HG03066 (cell line): ENCODE data around the gene DEGS1.
"Not testable (repeated sequence)": the region's sequence is repeated elsewhere in the genome, so short reads cannot be mapped to it uniquely, and the experiment has no call there.

Experiments used
- ATAC-seq: cut with Tn5 transposase; IDR thresholded peaks from one replicate; pipeline ENCODE4 v1.9.1; 2021; ENCODE audit warnings: low read depth; ENCODE audit not compliant: unreplicated experiment

Gene DEGS1

DNA sequence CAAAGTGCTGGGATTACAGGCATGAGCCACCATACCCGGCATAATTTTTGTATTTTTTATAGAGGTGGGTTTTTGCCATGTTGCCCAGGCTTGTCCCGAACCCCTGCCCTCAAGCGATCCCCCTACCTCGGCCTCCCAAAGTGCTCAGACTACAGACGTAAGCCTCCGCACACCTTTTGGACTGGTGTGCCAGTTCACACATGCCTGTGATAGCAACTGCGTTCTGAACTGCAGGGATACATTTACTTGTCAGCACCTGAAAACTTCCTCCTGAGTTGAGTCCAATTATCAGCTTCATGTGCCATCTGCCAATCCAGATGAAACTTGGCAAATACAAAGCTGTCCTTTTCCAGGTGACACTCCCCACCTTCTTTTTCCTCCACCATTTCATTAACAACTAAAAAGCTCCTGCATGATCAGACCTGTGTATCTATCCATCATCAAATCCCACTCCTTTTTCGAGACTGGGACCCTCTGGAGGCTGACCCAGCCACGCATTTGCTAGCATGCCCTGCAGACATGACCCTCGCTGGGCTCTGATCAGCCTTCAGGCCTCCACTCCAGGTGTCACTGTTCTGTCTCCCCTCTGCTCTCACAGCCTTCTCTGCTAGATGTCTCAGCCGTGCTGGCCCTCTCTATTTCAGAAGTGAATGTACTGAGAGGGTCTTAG, 2.1 kb upstream of the DEGS1 start:
- no peak for ATAC-seq

DNA sequence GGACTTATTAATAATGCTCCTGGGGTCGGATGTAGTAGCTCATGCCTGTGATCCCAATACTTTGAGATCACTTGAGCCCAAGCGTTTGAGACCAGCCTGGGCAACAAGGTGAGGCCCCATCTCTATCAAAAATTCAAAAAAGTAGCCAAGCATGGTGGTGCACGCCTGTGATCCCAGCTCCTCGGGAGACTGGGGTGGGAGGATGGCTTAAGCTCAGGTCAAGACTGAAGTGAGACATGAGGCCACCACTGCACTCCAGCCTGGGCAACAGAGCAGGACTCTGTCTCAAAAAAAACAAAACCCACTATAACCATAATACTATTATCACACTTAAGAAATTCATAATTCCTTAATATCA, 1.6 kb upstream of the DEGS1 start:
- ATAC-seq = no peak

DNA sequence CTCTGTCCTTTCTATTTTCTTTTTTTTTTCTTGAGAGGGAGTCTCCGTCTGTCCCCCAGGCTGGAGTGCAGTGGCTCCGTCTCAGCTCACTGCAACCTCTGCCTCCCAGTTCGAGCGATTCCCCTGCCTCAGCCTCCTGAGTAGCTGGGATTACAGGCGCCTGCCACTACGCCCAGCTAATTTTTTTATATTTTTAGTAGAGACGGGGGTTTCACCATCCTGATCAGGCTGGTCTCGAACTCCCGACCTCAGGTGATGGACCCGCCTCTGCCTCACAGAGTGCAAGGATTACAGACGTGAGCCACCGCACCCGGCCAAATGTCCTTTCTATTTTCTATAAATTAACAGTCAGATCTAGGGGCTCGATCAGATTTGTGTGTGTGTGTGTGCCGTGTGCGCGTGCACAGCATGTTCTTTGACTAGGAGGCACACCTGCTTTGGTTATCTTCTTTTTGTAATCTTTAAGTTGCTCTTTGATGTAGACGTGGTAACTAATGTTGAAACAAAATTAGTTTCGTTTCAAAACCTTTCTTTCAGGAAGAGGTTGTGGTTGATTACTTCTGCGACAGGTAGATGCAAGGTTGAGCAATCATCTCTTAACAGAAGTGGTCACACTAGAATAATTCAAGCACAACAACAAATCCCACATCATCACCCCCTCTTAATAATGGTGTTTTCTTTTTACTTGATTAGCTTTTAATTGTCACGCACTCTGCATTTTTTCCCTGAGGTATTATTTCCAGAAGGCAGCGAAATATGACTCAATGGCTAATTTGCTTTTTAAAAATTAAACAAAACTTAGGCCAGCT, 779 bp upstream of the DEGS1 start:
- ATAC-seq = peak; percentile 37

DNA sequence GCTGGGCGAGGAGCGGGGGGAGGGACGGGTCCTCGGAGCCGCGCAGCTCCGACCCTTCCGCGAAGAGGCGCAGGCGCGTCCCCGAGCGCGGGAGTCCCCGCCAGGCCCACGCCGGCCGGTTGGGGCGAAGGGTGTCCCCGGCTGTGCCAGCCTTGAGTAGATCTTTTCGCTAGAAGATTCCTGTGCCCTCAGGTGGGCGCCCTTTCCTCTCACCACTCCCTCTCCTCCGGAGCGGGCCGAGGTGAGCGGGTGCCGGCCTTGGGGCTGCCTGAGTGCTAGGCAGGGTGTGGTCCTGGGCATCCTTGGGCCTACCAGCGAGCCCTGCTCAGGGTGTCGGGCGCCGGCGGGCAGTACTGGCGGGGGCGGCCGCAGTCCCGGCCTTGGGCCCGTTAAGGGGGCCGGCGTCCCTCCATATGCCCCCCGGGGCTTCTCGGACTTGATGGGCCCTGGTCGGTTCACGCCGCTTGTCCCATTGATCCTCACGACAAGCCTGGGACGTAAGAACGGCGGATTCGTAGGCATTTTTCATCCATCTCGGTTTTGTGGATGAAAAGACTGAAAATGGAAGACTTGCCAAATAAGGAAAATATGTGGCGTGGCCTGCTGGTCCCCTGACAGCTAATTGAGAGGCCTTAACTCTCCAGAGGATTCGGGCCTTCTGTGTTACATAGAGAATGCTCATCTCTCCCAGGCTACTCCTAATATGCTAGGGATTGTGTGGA, 712 bp downstream of the DEGS1 start:
- ATAC-seq = peak; percentile 43

DNA sequence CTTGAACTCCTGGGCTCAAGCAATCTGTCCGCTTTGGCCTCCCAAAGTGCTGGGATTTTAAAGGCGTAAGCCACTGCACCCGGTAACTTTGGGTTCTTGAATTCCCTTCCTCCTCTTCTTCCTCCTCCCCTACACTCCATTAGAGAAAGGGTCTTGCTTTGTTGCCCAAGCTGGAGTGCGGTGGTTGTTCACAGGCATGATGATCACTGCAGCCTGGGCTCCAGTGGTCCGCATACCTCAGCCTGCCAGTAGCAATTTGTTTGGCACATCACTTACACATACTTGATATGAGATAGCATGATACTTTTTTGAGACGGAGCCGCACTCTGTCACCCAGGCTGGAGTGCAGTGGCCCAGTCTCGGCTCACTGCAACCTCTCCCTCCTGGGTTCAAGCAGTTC, 2.2 kb downstream of the DEGS1 start:
- ATAC-seq = no peak

DNA sequence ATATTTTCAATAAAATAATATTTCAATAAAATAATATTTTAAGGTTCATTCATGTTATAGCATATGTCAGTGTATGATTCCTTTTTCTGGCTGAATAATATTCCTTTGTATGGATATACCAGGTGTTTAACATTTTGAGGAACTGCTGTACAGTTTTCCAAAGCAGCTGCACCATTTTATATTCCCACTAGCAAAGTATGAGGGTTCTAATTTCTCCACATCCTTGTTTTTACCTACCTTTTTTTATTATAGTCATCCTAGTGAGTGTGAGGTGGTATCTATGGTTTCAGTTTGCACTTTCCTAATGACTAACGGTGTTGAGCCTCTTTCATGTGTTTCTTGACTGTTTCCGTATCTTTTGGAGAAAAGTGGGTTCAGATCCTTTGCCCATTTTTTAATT, 5.2 kb downstream of the DEGS1 start:
- no peak for ATAC-seq

DNA sequence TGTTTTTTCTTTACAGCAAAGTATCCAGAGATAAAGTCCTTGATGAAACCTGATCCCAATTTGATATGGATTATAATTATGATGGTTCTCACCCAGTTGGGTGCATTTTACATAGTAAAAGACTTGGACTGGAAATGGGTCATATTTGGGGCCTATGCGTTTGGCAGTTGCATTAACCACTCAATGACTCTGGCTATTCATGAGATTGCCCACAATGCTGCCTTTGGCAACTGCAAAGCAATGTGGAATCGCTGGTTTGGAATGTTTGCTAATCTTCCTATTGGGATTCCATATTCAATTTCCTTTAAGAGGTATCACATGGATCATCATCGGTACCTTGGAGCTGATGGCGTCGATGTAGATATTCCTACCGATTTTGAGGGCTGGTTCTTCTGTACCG, 6.5 kb downstream of the DEGS1 start:
- ATAC-seq = no peak

DNA sequence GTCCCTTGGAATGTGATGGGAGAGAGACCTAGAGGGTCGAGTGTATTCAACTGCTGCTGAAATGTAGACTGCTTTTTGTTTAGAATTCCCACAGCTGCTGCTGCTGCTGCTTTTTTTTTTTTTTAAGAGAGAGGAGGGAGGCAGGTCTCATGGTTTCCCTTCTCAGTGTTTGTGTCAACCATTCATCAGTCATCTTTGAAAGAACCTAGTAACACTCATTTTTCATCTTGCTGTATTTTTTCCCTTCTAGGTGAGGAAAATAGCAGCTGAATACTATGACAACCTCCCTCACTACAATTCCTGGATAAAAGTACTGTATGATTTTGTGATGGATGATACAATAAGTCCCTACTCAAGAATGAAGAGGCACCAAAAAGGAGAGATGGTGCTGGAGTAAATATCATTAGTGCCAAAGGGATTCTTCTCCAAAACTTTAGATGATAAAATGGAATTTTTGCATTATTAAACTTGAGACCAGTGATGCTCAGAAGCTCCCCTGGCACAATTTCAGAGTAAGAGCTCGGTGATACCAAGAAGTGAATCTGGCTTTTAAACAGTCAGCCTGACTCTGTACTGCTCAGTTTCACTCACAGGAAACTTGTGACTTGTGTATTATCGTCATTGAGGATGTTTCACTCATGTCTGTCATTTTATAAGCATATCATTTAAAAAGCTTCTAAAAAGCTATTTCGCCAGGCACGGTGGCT, 9.2 kb downstream of the DEGS1 start:
- ATAC-seq = no peak

DNA sequence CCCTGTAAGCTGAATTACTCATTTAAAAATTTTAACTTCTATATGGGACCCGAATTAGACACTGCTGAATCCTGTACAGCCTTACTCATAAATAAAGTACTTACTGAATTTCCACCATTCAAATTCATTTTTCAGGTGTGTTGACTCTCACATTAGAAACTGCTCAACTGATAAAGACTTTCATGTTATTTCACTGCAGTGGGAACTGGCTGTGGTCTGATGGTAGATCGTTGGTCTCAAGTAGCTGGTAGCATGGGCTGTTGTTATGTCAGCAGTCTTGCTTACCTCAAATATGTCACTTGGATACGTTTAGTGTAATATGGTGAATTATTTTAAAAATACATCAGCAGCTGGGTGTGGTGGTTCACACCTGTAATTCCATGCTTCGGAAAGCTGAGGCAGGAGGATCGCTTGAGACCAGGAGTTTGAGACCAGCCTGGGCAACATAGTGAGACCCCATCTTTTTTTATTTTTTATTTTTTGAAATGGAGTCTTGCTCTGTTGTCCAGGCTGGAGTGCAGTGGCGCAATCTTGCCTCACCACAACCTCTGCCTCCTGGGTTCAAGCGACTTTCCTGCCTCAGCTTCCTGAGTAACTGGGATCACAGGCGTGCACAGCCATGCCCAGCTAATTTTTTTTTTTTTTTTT, 10.4 kb downstream of the DEGS1 start:
- no peak for ATAC-seq

DNA sequence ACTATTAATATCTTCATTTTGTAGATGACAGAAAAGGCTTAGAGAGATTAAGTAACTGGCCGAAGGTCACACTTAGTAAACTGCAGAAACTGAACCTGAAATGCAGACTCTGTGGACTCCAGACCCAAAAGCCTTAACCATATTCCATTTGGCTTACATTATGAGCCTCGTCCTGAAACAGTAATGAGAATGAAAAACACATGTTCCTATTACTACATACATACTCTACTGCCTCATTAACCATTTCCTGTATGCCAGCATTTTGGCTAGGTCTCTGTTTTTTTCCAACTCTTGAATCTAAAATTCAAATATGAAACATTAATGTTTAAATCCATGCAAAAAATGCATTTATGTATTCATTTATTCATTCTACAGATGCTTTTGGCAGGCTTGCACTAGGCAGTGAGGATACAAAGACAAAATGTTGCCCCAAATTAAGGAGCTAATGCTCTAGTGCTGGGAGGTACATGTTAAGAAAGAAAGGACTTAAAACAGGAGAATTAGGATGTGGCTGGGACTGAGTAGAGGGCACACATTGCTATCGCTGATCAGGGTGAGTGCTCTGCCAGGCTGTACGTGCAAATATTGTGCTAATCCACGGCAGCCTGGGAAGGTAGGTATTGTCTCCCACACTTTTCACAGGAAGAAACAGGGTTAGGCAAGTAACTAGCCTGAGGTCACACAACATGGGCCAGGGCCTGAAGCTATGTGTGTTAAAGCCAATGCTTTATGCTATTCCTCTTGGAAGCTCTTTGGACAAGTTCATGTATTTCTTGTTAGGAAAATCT, 14.0 kb downstream of the DEGS1 start:
- ATAC-seq = no peak

DNA sequence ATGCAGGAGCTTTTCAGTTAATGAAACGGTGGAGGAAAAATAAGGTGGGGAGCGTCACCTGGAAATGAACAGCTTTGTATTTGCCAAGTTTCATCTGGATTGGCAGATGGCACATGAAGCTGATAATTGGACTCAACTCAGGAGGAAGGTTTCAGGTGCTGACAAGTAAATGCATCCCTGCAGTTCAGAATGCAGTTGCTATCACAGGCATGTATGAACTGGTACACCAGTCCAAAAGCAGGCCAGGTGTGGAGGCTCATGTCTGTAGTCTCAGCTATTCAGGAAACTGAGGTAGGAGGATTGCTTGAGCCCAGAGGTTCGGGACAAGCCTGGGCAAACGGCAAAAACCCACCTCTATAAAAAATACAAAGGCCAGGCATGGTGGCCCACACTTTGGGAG, 15.5 kb downstream of the DEGS1 start:
- no peak for ATAC-seq

DNA sequence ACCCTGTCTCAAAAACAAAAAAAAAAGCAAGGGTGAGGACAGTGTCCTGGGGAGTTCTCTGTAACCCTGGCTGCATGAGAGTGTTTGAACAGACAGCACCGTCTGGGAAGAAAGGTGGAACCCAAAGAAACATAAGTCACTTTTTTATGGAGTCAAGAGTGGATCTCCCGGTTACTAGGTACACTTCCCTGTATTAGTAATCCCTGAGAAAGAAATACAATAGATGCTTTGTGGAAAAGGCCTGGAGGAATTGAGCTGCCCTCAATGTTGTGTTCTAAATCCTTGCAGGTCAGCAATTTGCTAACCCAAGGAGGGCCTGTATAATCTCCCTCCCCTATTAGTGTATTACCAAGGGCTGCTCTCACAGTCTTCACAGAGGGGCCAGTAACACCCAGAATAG, 16.6 kb downstream of the DEGS1 start:
- ATAC-seq = no peak

DNA sequence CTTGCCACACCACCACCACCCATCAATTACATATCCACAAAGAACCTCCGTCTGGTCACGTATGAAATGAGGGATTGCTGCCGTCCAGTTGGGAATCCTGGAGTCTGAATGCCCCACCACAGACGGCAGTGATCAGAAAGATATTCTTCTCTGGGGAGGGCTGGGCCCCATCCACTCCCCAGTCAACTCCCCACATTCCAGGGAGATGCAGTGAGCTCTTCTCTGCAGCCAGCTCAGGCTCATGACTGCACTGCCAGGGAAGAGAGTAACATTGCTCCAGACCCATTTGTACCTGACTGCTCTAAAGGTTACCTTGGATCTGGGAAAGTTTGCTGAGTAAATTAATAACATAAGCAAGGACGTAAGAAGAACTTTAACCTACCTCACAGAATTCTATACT, 18.3 kb downstream of the DEGS1 start:
- ATAC-seq = no peak

DNA sequence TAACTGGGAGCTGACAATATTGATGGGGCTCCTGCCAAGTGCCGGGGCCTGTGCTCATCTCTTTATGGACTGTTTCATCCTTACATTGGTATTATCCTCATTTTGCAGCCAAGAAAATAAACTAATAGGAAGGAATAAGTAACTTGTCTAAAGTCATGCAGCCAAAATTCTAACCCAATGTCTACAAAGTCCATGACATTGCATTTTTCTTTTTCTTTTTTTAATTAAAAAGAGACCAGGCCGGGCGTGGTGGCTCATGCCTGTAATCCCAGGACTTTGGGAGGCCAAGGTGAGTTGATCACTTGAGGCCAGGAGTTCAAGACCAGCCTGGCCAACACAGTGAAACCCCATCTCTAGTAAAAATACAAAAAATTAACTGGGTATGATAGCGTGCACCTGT, 18.8 kb downstream of the DEGS1 start:
- no peak for ATAC-seq

DNA sequence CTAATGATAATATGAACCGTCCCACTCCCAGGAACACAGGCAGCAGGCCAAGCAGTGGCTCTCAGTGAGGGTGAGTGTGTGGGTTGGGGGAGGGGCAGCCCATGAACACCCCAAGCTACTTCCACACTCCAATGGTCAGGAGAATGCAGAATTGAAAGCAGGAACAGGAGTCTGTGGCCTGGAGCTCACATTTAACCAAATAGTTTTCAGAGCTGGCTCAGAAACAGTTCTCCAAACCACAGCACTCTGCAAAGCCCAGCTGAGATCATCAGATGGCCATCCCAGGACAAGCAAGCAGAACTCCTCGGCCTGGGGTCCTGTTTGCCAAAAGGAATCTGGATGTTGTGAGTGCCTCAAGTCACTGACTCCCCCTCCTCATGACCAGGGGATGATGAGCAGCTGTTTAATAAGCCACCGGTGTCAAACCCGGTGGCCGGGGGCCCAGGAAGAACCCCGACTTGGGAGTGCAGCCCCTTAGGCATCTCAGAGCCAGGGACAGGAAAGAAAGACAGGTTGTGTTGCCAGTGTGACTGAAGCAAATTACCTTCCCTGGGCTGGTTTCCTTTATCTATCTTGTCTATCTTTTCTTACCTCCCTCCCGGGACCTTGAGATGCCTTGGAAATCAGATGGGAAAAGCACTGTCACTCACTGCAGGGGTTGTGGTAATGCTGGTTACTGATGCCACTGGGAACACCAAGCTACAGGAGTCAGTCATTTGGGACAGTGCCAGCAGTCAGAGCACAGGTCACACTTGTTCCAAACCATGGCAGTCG, 20.4 kb downstream of the DEGS1 start:
- ATAC-seq = peak; percentile 46

DNA sequence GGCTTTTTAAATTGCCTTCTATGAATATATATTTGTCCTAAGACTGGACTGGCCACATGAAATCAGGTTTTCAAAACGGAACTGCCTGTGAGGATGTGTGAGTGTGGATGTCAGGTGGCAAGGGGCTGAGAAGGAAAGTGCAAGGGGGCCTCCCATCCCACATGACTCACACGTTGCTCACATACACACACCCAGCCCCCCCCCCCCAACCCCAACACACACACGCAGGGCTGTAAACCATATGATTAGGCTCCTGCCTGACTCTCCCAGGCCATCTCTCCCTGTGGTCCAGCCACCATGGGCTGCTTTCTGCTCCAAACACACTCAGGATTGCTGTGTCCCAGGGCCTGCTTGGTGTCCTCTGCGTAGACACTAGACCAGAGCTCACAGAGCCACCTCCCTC, 22.4 kb downstream of the DEGS1 start:
- peak; percentile 36 for ATAC-seq

DNA sequence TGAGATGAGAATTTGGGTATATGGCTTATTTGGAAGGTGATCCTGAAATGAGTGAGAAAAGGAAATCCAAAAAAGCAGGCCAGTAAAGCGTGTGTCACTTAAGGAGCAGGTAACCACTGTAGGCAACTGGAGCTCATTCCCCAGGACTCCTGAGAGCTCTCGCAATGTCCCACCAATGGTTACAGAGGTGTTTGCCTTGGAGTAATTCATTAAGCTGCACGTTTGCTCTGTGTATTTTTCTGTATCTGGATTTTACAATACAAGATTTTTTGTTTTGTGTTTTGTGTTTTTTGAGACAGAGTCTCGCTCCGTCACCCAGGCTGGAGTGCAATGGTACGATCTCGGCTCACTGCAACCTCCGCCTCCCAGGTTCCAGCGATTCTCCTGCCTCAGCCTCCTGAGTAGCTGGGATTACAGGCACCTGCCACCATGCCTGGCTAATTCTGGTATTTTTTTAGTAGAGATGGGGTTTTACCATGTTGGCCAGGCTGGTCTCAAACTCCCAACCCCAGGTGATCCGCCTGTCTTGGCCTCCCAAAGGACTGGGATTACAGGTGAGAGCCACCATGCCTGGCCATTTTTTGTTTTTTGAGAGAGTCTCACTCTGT, 23.0 kb downstream of the DEGS1 start:
- ATAC-seq = not testable (repeated sequence)

DNA sequence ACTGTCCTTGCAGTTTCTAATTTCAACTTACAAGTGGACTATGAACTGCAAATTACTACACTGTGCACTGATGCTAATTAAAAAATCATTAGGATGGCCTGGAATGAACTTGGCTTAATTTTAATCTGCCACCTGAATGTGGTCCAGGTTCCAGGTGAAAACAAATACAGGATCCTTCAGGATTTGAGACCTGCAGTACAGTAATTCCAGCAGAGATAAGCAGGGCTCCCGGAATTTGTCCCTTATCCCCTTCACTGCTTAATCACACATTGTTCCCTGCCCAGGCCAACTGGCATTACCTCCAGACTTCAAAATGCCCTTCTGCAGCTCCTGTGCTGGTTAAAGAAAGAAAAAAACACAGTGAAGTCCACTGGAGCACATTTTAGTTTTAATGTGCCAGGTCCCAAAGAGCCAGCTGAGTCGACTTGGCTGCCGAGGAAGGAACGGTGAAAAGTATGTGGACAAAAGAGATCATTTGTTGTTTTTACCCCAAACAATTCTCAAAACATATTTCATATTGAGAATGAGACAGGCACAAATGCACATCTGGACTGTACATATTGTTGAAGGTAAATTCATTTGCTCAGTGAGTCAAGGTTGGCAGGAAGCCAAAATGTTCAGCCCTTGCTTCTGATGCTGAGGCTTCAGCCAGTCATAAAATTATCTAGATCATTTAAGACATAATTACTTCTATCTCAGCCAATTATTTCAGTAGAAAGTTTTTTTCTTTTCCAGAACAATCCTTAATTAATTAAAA, 28.3 kb downstream of the DEGS1 start:
- ATAC-seq = no peak
